ENCODE measurements around the gene RPS13. TPM values are rescaled to one million over a fixed set of nuclear protein-coding genes. Genes with fewer than 3 reads are reported as not detected.
"Not testable (repeated sequence)": the region's sequence is repeated elsewhere in the genome, so short reads cannot be mapped to it uniquely, and the experiment has no call there.

Gene RPS13
- total RNA-seq, 4 donors from 2014 or later, result 543 to 1,614 (median 1,223) TPM

GRCh38 chr11:17102462-17102861 lies 25.0 kb upstream of the RPS13 start:
- Histone ChIP-seq H3K4me3 (replicated peaks in 1 of 3) (no peak overlapping the region), H3K36me3 (peaks cover 44 to 56% of the 10 kb centered on the region in 2 donors), H3K4me1 (no peaks in the 10 kb centered on the region), H3K27me3 (no peaks in the 10 kb centered on the region), H3K27ac (no peak overlapping the region), H3K9me3 (no peaks in the 10 kb centered on the region)
- 81 to 92% methylated on average over 5 of the region's 5 CpGs for WGBS, 2 donors
- no peak for DNase-seq
- TF ChIP-seq POLR2A (IDR thresholded peaks at IDR 0.05) (no peak), CTCF (IDR thresholded peaks at IDR 0.05) (no peak)
- intact Hi-C loops (cut with DNase I), result no loop called here

- TF ChIP-seq CTCF (IDR thresholded peaks at IDR 0.05) (no peak), POLR2A (IDR thresholded peaks at IDR 0.05) (no peak)
- H3K4me1 ChIP-seq, result no peaks in the 10 kb centered on the region
- H3K27me3 ChIP-seq, result no peaks in the 10 kb centered on the region
- WGBS, 2 donors, result 95 to 98% methylated on average over 6 of the region's 6 CpGs
- no peak overlapping the region for H3K27ac ChIP-seq
- no peak for DNase-seq
- no peak overlapping the region for H3K4me3 ChIP-seq (replicated peaks in 1 of 3)
- intact Hi-C loops (cut with DNase I), result no loop called here
- no peaks in the 10 kb centered on the region for H3K9me3 ChIP-seq
- peaks cover 38 to 48% of the 10 kb centered on the region in 2 donors for H3K36me3 ChIP-seq
Observed at GRCh38 chr11:17098658-17099057, 21.2 kb upstream of the RPS13 start.

GRCh38 chr11:17098038-17098437 lies 20.6 kb upstream of the RPS13 start:
- H3K4me1 ChIP-seq, result no peaks in the 10 kb centered on the region
- intact Hi-C loops (cut with DNase I), result no loop called here
- DNase-seq, result no peak
- 93 to 95% methylated on average over 1 of the region's 1 CpG for WGBS, 2 donors
- H3K4me3 ChIP-seq (replicated peaks in 1 of 3), result no peak overlapping the region
- H3K27me3 ChIP-seq, result no peaks in the 10 kb centered on the region
- H3K9me3 ChIP-seq, result no peaks in the 10 kb centered on the region
- H3K27ac ChIP-seq, result no peak overlapping the region
- no peak for TF ChIP-seq CTCF (IDR thresholded peaks at IDR 0.05)
- TF ChIP-seq POLR2A (IDR thresholded peaks at IDR 0.05), result no peak
- H3K36me3 ChIP-seq, result peaks cover 38 to 45% of the 10 kb centered on the region in 2 donors

GRCh38 chr11:17085976-17086375 lies 8.5 kb upstream of the RPS13 start:
- peak overlapping the region; percentile 33 to 53 (median 50) for H3K27ac ChIP-seq
- H3K4me1 ChIP-seq; intact Hi-C loops (cut with DNase I); H3K9me3 ChIP-seq; H3K27me3 ChIP-seq; H3K4me3 ChIP-seq (replicated peaks in 1 of 3): not testable (repeated sequence)
- 23 to 28% methylated on average over 16 of the region's 16 CpGs for WGBS, 2 donors
- peaks cover 27 to 35% of the 10 kb centered on the region in 2 donors for H3K36me3 ChIP-seq
- peak; percentile 62 to 63 for DNase-seq

- peaks cover 19 to 21% of the 10 kb centered on the region in 2 donors for H3K4me1 ChIP-seq
- TF ChIP-seq CTCF (IDR thresholded peaks at IDR 0.05), result no peak
- no peak for TF ChIP-seq POLR2A (IDR thresholded peaks at IDR 0.05)
- H3K36me3 ChIP-seq, result peaks cover 24% of the 10 kb centered on the region in 2 donors
- intact Hi-C loops (cut with DNase I), result loop anchor here (5.0 to 10.0 kb wide), 2 partner anchors 62 to 130 kb away; partner anchors contain the start of genes PIK3C2A and PLEKHA7
- no peaks in the 10 kb centered on the region for H3K27me3 ChIP-seq
- WGBS, 2 donors, result 0% methylated on average over 19 to 20 of the region's 20 CpGs
- peak overlapping the region; percentile 59 to 83 (median 82) for H3K4me3 ChIP-seq (replicated peaks in 1 of 3)
- no peak for DNase-seq
- peak overlapping the region; percentile 64 to 95 (median 85) for H3K27ac ChIP-seq
- H3K9me3 ChIP-seq, result no peaks in the 10 kb centered on the region
Observed at GRCh38 chr11:17077240-17077519, 287 bp downstream of the RPS13 start.

Data from thyroid gland (tissue), 4 donors.